ENCODE results near the gene ADCK1. TPM values are rescaled to one million over a fixed set of nuclear protein-coding genes. Genes with fewer than 3 reads are reported as not detected.
"Not testable (repeated sequence)": the region's sequence is repeated elsewhere in the genome, so short reads cannot be mapped to it uniquely, and the experiment has no call there.

ADCK1 gene
- total RNA-seq, 1 donor from 2014 or later = 8.9 TPM

GRCh38 chr14:77903221-77903620 lies 103.3 kb downstream of the ADCK1 start:
- DNase-seq (ENCODE audit: low read depth) = no peak

GRCh38 chr14:77903937-77904617 lies 104.2 kb downstream of the ADCK1 start:
- DNase-seq (ENCODE audit: low read depth) = no peak

- no peak for DNase-seq (ENCODE audit: low read depth)
Measured at GRCh38 chr14:77906446-77906845, 106.5 kb downstream of the ADCK1 start.

GRCh38 chr14:77908847-77909246 lies 108.9 kb downstream of the ADCK1 start:
- no peak for DNase-seq (ENCODE audit: low read depth)

GRCh38 chr14:77909911-77910310 lies 110.0 kb downstream of the ADCK1 start:
- DNase-seq (ENCODE audit: low read depth) = no peak

- no peak for DNase-seq (ENCODE audit: low read depth)
Measured at GRCh38 chr14:77910506-77910905, 110.6 kb downstream of the ADCK1 start.

GRCh38 chr14:77911356-77911755 lies 111.4 kb downstream of the ADCK1 start:
- no peak for DNase-seq (ENCODE audit: low read depth)

GRCh38 chr14:77912754-77913556 lies 113.0 kb downstream of the ADCK1 start:
- DNase-seq (ENCODE audit: low read depth) = no peak

- DNase-seq (ENCODE audit: low read depth) = no peak
Measured at GRCh38 chr14:77914073-77914721, 114.3 kb downstream of the ADCK1 start.

GRCh38 chr14:77915390-77915789 lies 115.5 kb downstream of the ADCK1 start:
- DNase-seq (ENCODE audit: low read depth) = not testable (repeated sequence)

GRCh38 chr14:77917491-77918201 lies 117.7 kb downstream of the ADCK1 start:
- DNase-seq (ENCODE audit: low read depth) = peak; percentile 4

- DNase-seq (ENCODE audit: low read depth) = no peak
Measured at GRCh38 chr14:77918448-77918847, 118.5 kb downstream of the ADCK1 start.

- DNase-seq (ENCODE audit: low read depth) = no peak
Measured at GRCh38 chr14:77920312-77920711, 120.4 kb downstream of the ADCK1 start.

- no peak for DNase-seq (ENCODE audit: low read depth)
Measured at GRCh38 chr14:77921818-77922217, 121.9 kb downstream of the ADCK1 start.

- DNase-seq (ENCODE audit: low read depth) = no peak
Measured at GRCh38 chr14:77923131-77923936, 123.4 kb downstream of the ADCK1 start.

- no peak for DNase-seq (ENCODE audit: low read depth)
Measured at GRCh38 chr14:77924141-77924948, 124.4 kb downstream of the ADCK1 start.

GRCh38 chr14:77926942-77927341 lies 127.0 kb downstream of the ADCK1 start:
- DNase-seq (ENCODE audit: low read depth) = no peak

- DNase-seq (ENCODE audit: low read depth) = no peak
Measured at GRCh38 chr14:77931441-77931840, 131.5 kb downstream of the ADCK1 start.

- DNase-seq (ENCODE audit: low read depth) = no peak
Measured at GRCh38 chr14:77936138-77936639, 136.3 kb downstream of the ADCK1 start.

- no peak for DNase-seq (ENCODE audit: low read depth)
Measured at GRCh38 chr14:77947372-77947771, 147.5 kb downstream of the ADCK1 start.

All from renal cortical epithelial cell (primary cell).